Adrenal gland (tissue), 12 donors: ENCODE results near the gene GCH1. TPM values are rescaled to one million over a fixed set of nuclear protein-coding genes. Genes with fewer than 3 reads are reported as not detected.
A peak's percentile ranks its signal among the peaks of the same experiment; 100 is the strongest.

Source experiments
- DNase-seq, 7 donors: peaks; one replicate each; pipeline ENCODE4 v3.0.0-alpha.2; 2019 to 2020
- H3K27ac ChIP-seq, 5 donors: fragments of 200-600 bp; sonication (generic) in 4 of 5; 1 replicate in 3 of 5; 2 replicates in 2 of 5; pipeline versions ENCODE4 v1.5.1 to v1.8.0; 2016 to 2020; ENCODE audit warnings: mild to moderate bottlenecking in 1 of 5
- H3K27me3 ChIP-seq: fragments of 200-600 bp; 2 replicates; pipeline ENCODE4 v1.8.0; 2021
- H3K36me3 ChIP-seq, 2 donors: fragments of 200-600 bp; replicated peaks in 1 of 2; 1 replicate in 1 of 2; 2 replicates in 1 of 2; pipeline versions ENCODE4 v1.5.1 to v1.8.0; 2018 to 2022
- H3K4me1 ChIP-seq, 2 donors: fragments of 200-600 bp; replicated peaks in 1 of 2; 1 replicate in 1 of 2; 2 replicates in 1 of 2; pipeline versions ENCODE4 v1.5.1 to v1.8.0; 2018 to 2021
- H3K4me3 ChIP-seq, 4 donors: fragments of 200-600 bp; sonication (generic) in 3 of 4; one replicate each; pipeline ENCODE4 v1.5.1; 2016 to 2018
- H3K9me3 ChIP-seq, 3 donors: fragments of 200-600 bp; sonication (generic) in 1 of 3; replicated peaks in 1 of 3; 1 replicate in 2 of 3; 2 replicates in 1 of 3; pipeline versions ENCODE4 v1.5.1 to v1.8.0; 2016 to 2021
- POLR2A ChIP-seq, 2 donors: fragments of 450-650 bp; IDR thresholded peaks; one replicate each; pipeline ENCODE4 v1.6.1; 2017; ENCODE audit warnings: antibody characterized with exemption in 2 of 2, mild to moderate bottlenecking in 2 of 2, moderate library complexity in 1 of 2
- WGBS, 4 donors: extraction: QIAGEN DNeasy Blood & Tissue Kit in 2 of 4; methylation state at CpG; one replicate each; pipeline versions ENCODE4 v1.1.5 to v1.1.7; 2013 to 2017; 5-methylcytosine and 5-hydroxymethylcytosine counted together
- intact Hi-C, 2 donors: fragments of 100-400 bp; cut with DNase I; formaldehyde crosslinking; loops; one replicate each; pipeline versions ENCODE4 v1.14.1 to v1.15.0; 2022 to 2023
- polyA plus RNA-seq, 3 donors: library from polyadenylated mRNA; stranded (reverse); fragments of 200-250 nt in 2 of 3; fragments of 350-450 nt in 1 of 3; fragmentation: Illumina TruSeq in 1 of 3; extraction: RNeasy Lipid Tissue Mini Kit (QIAGEN cat#74804) in 1 of 3; gene quantifications; one replicate each; pipeline ENCODE4 v1.2.3, GENCODE V29; 2013 to 2014
- total RNA-seq, 9 donors: library from RNA; depleted of rRNA in 4 of 9; stranded (reverse); fragments of >200 nt in 4 of 9; fragments of 120-200 nt in 1 of 9; fragmentation: NEBNext Ultra II Directional in 1 of 9; extraction: Animal tissue kit (Norgen Biotek cat#: 25700) in 1 of 9; gene quantifications; one replicate each; pipeline versions ENCODE4 v1.1.0 to v1.2.4, GENCODE V29; 2013 to 2023
- TF ChIP-seq, protein P1 (sequence below), 6 experiments: fragments of 450-650 bp in 4 of 6; fragments of 200-600 bp in 2 of 6; sonication (generic) in 1 of 6; IDR thresholded peaks; 1 replicate in 5 of 6; 2 replicates in 1 of 6; pipeline versions ENCODE4 v1.5.1 to v1.8.0; 2016 to 2021; ENCODE audit warnings: antibody characterized with exemption in 6 of 6, mild to moderate bottlenecking in 2 of 6, moderate library complexity in 1 of 6
- donor health status: healthy with polysubstance abuse.
- donor health status: Bipolar disorder and iron deficiency.
- donor health status: DM: yes; HTN: yes; CAD: no.
- donor health status: DM: no; HTN: no; CAD: no.
- donor health status: DM: no; HTN: no; CAD: no.
- donor health status: DM: yes; HTN: yes; CAD: no.

The GCH1 gene
- total and polyA plus RNA-seq, 12 donors, result 2.8 to 29.8 (median 10.3) TPM

DNA sequence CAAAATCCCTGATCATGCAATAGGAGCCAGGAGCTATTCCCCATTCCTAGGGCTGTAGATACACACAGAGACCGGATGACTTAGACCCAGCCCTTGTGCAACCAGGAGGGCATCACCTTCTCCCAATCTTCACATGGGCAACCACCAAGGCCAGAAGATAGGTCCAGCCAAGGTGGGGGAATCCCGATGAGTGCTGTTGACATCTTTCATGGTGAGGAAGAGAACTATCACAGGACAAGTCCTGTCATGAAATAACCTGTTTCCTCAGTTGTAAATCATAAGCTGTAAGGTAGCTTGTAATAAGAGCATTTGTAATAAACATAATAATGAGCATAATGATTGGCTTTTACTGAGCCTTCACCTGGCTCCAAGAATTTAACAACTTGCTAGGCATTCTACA lies 89.5 kb downstream of the GCH1 start:
- Histone ChIP-seq H3K27ac (no peak overlapping the region), H3K36me3 (no peaks in the 10 kb centered on the region), H3K4me1 (no peaks in the 10 kb centered on the region), H3K9me3 (no peaks in the 10 kb centered on the region), H3K27me3 (no peaks in the 10 kb centered on the region), H3K4me3 (no peak overlapping the region)
- peak in 1 of 7 donors; percentile 43 for DNase-seq
- intact Hi-C loops, result no loop called here
- WGBS, 4 donors, result 63 to 93% (median 83%) methylated on average over 2 of the region's 2 CpGs
- TF ChIP-seq POLR2A (IDR thresholded peaks at IDR 0.05), result no peak
- TF ChIP-seq, protein P1, sequence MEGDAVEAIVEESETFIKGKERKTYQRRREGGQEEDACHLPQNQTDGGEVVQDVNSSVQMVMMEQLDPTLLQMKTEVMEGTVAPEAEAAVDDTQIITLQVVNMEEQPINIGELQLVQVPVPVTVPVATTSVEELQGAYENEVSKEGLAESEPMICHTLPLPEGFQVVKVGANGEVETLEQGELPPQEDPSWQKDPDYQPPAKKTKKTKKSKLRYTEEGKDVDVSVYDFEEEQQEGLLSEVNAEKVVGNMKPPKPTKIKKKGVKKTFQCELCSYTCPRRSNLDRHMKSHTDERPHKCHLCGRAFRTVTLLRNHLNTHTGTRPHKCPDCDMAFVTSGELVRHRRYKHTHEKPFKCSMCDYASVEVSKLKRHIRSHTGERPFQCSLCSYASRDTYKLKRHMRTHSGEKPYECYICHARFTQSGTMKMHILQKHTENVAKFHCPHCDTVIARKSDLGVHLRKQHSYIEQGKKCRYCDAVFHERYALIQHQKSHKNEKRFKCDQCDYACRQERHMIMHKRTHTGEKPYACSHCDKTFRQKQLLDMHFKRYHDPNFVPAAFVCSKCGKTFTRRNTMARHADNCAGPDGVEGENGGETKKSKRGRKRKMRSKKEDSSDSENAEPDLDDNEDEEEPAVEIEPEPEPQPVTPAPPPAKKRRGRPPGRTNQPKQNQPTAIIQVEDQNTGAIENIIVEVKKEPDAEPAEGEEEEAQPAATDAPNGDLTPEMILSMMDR (IDR thresholded peaks at IDR 0.05), result no peak

DNA sequence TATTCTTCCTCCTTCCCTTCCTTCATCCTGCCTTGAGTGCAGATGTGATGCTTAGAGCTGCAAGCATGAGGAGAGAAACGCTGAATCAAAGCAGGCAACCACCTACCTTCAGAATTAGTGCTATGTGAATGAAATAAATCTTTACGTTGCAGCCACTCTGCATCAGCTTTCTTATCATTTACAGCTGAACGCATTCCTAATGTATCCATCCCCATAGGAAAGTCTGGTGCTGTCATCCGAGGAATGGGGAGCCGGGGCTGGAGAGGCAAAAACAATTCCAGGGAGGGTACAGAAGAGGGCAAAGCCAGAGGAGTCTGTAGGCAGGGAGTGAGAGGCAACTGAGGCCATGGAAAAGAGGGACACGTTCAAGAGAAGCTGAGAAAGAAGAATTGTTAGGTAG lies 90.0 kb downstream of the GCH1 start:
- no peak for TF ChIP-seq POLR2A (IDR thresholded peaks at IDR 0.05)
- TF ChIP-seq, protein P1 (IDR thresholded peaks at IDR 0.05), result no peak
- WGBS, 4 donors, result 66 to 76% (median 73%) methylated on average over 6 of the region's 6 CpGs
- no peaks in the 10 kb centered on the region for H3K4me1 ChIP-seq
- peak in 1 of 7 donors; percentile 20 for DNase-seq
- H3K4me3 ChIP-seq, result no peak overlapping the region
- H3K27me3 ChIP-seq, result no peaks in the 10 kb centered on the region
- H3K9me3 ChIP-seq, result no peaks in the 10 kb centered on the region
- no peaks in the 10 kb centered on the region for H3K36me3 ChIP-seq
- no peak overlapping the region for H3K27ac ChIP-seq
- intact Hi-C loops, result no loop called here

DNA sequence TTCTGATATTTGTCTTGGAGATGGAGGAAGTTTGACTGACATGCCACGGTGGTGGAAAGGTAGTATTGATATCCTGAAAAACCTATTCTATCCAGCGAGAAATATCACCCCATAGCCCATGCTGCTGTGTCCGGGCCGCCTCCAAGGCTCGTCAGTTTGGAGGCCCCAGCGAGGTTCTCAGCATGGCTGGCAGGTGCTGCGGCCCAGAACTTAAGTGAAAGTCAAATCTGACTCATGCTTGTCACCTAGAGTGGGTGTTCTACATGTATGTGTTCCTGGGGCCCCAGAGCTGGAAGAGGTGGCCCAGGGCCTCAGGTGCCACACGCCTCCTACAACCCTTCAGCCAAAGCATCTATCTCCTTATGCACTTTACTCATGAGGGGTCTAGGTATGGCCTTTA lies 92.9 kb downstream of the GCH1 start:
- no peaks in the 10 kb centered on the region for H3K4me1 ChIP-seq
- no peaks in the 10 kb centered on the region for H3K9me3 ChIP-seq
- no peaks in the 10 kb centered on the region for H3K27me3 ChIP-seq
- intact Hi-C loops, result loop anchor here (10.0 kb wide), 2 partner anchors 245 to 255 kb away; partner anchors contain the start of gene SAMD4A (in 1 of the 2)
- no peak overlapping the region for H3K27ac ChIP-seq
- H3K36me3 ChIP-seq, result no peaks in the 10 kb centered on the region
- H3K4me3 ChIP-seq, result no peak overlapping the region
- peak in 1 of 7 donors; percentile 47 for DNase-seq
- TF ChIP-seq POLR2A (IDR thresholded peaks at IDR 0.05), result no peak
- TF ChIP-seq, protein P1 (IDR thresholded peaks at IDR 0.05), result no peak
- 82 to 94% (median 93%) methylated on average over 5 to 8 of the region's 8 CpGs for WGBS, 4 donors

DNA sequence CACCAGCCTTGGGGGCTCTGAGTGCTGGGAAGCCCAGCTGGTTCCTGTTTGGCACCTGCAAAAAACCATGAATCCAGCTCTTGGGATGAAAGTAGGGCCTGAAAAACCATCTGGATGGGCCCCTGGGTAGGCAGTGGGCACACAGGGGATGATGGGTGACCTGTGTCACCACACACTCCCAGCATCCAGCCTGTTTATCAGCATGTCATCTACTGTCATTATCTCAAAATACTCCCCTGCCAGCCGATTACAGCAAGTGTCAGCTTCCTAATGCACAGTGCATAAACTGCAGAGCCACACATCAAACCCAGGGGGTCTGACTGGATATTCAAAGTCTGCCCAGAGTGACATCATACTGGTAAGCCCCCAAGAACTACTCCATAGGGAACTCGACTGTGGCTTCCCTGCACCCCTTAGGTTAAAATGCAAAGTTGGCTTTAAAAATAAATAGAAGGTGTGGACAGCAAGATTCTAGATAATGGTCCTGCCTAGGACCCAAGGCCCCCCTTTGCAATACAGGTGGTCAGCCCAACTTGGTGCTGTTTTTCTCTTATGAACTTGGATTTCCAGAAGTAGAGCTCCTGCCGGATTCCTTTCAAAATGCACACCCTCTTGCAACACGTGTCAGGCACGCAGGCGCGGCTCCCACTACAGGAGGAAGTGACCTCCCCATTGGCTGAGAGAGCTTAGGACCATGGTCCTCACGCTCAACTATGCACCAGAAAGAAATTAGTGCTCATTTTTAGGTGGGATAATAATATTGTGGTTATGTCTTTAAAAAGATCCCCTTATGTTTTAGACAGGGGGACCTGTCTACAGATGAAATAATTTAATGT lies 94.1 kb downstream of the GCH1 start:
- TF ChIP-seq, protein P1 (IDR thresholded peaks at IDR 0.05), result no peak
- no peak for TF ChIP-seq POLR2A (IDR thresholded peaks at IDR 0.05)
- Histone ChIP-seq H3K9me3 (no peaks in the 10 kb centered on the region), H3K27me3 (no peaks in the 10 kb centered on the region), H3K36me3 (no peaks in the 10 kb centered on the region), H3K4me3 (no peak overlapping the region), H3K4me1 (no peaks in the 10 kb centered on the region), H3K27ac (no peak overlapping the region)
- intact Hi-C loops, result loop anchor here (10.0 kb wide), 2 partner anchors 244 to 254 kb away; partner anchors contain the start of gene SAMD4A (in 1 of the 2)
- DNase-seq, result peak in 1 of 7 donors; percentile 41
- 72 to 75% (median 73%) methylated on average over 8 of the region's 8 CpGs for WGBS, 4 donors
